Astrocyte of the cerebellum (primary cell): ENCODE measurements around the gene SCFD1.
"Not testable (repeated sequence)": the region's sequence is repeated elsewhere in the genome, so short reads cannot be mapped to it uniquely, and the experiment has no call there.

Experiments used
- DNase-seq: peaks from one replicate; pipeline ENCODE4 v3.0.0-alpha.2; 2011; ENCODE audit warnings: low read depth
- H3K4me3 ChIP-seq: 2 replicates; pipeline ENCODE4 v1.5.1; 2011; ENCODE audit warnings: mild to moderate bottlenecking, low read depth, low read length, moderate library complexity
- CTCF ChIP-seq: IDR thresholded peaks from 2 replicates; pipeline ENCODE4 v1.5.1; 2012; ENCODE audit warnings: low read length, low read depth, moderate library complexity, mild to moderate bottlenecking; ENCODE audit errors: missing control alignments
- in situ Hi-C: cut with HindIII; loops from 2 replicates; pipeline ENCODE4 v1.10.0; 2017; ENCODE audit warnings: low sequenced_read_pairs

SCFD1 gene

GRCh38 chr14:30596935-30597334, 25.2 kb upstream of the SCFD1 start:
- no peak for DNase-seq
- no peak for TF ChIP-seq CTCF
- in situ Hi-C loops, result no loop called here
- H3K4me3 ChIP-seq, result no peak overlapping the region

- no peak overlapping the region for H3K4me3 ChIP-seq
- in situ Hi-C loops, result no loop called here
- no peak for TF ChIP-seq CTCF
- DNase-seq, result no peak
These were observed 24.6 kb upstream of the SCFD1 start for GRCh38 chr14:30597504-30597903.

DNA sequence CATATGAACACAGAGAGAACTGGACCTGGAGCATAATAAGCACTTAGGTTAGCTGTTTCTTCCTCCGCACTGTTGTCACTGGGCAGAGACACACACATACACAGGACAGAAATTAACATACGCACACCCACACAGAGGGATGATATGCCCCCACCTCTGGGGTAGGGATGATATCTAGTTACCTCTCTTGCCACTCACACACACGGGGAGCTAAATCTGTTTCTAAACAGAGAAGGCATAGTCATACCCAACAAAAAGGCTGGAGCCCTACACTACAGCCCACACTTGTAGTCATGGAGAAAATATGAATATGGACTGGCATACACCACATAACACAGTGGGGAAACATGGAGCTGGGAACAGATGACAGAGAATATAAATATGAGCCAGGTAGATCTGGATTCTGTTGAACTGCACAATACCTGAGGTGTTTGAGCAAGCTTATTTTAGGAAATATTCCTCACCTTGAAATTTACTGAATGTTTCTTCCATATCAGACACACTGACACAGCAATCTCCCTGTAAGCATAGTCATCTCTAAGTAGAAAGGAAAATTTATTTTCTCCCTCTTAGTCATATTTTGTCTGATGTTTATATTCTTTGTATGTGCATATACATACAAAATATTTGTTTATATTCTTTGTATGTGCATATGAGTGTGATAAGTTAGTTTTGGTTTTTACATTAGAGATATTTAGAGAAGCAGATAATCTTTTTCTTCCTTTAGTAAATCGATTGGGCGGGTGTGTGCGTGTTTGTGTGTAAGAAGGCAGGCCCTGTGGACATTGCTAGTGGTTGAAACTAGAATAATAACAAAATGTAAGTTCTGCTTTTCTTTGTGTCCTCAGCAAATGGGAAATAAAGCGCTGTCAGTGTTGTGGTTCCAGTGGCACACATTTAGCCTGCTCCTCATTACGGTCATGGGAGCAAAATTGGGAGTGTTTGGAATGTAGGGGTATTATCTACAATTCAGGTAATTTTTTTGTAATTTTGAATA, 20.9 kb upstream of the SCFD1 start:
- H3K4me3 ChIP-seq, result no peak overlapping the region
- DNase-seq, result no peak
- in situ Hi-C loops, result no loop called here
- no peak for TF ChIP-seq CTCF

GRCh38 chr14:30603402-30603801, 18.7 kb upstream of the SCFD1 start:
- in situ Hi-C loops, result no loop called here
- no peak for DNase-seq
- no peak for TF ChIP-seq CTCF
- no peak overlapping the region for H3K4me3 ChIP-seq

GRCh38 chr14:30604696-30605095, 17.4 kb upstream of the SCFD1 start:
- DNase-seq, in situ Hi-C loops: not testable (repeated sequence)

DNA sequence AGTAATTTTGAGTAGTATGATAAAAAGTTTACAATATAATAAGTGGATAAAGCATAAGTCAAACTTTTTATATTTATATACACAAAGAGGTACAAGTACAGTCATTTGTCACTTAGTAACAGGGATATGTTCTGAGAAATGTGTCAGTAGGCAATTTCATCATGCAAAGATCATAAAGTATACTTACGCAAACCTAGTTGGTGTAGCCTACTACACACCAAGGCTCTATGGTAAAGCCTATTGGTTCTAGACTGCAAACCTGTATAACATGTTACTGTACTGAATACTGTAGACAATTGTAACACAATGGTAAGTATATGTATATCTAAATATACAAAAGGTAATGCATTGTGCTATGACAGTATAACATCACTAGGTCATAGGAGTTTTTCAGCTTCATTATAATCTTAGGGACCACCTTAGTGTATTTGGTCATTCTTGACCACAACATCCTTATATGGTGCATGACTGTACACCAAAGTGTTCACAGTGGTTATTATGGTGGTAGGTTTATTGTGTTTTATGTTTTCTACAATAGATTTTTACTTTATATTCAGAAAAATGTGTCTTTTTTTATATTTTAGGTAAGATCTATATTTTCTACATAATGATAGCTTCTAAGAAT, 14.9 kb upstream of the SCFD1 start:
- no peak for TF ChIP-seq CTCF
- no peak overlapping the region for H3K4me3 ChIP-seq
- in situ Hi-C loops, result no loop called here
- DNase-seq, result peak; percentile 50

More at GRCh38 chr14:30604696-30605095, 17.4 kb upstream of the SCFD1 start:
- H3K4me3 ChIP-seq, result not testable (repeated sequence)

DNA sequence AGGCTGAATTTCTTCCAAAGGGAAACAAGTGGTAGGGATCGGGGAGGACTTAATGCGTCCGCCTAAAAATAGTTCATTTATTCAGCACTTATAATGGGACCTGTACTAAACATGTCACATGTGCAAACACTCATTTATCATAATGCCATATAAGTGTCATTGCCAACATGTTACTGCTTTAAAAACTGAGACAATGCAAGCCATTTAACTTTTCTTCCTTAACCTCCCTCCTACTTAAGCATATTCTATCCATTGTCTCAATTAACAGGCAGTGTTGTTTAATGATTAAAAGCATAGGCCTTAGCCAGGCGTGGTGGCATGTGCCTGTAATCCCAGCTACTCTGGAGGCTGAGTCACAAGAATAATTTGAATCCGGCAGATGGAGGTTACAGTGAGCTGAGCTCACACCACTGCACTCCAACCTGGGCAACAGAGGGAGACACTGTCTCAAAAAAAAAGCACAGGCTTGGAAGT, 13.5 kb upstream of the SCFD1 start:
- in situ Hi-C loops, result no loop called here
- peak; percentile 9 for DNase-seq
- TF ChIP-seq CTCF, result no peak
- H3K4me3 ChIP-seq, result no peak overlapping the region
